HG03469 (cell line): ENCODE data around the gene NRG3.

Source experiments
- ATAC-seq: cut with Tn5 transposase; IDR thresholded peaks from one replicate; pipeline ENCODE4 v1.9.1; 2021; ENCODE audit warnings: mild to moderate bottlenecking, moderate library complexity, moderate number of reproducible peaks; ENCODE audit not compliant: unreplicated experiment

NRG3 gene

DNA sequence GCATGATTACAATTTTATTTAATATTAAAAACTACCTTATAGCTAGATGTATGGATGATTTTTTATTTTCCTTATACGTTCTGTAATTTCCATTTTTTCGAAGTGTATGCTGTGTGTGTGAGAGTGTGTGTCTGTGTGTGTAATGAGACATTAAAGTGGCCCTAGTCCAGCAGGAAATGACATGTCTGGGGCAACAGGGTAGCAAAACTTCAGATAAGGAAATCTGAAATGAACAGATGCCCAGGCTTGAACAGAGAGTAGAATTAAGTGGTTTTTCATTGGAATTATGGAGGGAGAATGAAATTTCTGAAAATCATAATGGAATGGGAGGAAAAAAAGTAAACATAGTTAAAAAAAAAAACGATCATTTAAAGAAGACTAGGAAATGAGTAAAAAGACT lies 200.6 kb downstream of the NRG3 start:
- ATAC-seq, result no peak

DNA sequence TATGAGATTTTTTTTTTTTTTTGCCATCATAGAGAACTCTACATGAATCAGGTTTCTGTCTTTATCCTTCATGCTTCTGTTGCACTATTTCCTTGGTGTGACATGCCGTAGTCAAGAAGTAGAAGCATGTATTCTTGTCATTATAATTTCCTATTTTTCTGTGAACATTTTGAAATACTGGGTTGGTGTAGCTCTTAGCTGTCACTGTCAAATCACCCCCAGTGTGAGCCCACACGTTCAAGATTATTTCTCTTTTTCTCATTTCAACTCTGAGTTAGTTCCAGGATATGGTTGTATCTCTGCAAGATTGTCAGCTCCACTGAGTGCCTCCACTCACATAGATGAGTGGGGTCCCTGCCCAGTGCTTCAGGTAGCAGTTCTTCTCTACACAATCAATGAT lies 209.5 kb downstream of the NRG3 start:
- no peak for ATAC-seq

DNA sequence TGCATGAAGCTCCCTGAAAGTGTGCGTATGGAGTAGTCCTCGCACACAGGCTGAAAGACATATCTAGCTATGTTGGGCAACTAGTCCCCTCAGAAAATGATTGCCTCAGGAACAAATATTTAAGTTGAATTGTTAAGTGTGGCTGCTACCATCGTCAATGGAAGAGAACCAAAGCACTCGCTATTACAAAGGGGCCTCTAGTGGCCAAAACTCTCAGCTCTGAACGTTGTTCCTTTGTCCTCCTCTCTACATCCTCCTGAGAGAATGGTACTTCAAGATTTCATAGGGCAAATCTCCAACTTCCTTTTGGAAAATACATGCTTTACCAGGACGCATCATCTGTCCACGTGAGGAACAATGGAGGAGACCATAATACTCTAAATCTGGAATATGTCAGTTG lies 209.9 kb downstream of the NRG3 start:
- no peak for ATAC-seq

DNA sequence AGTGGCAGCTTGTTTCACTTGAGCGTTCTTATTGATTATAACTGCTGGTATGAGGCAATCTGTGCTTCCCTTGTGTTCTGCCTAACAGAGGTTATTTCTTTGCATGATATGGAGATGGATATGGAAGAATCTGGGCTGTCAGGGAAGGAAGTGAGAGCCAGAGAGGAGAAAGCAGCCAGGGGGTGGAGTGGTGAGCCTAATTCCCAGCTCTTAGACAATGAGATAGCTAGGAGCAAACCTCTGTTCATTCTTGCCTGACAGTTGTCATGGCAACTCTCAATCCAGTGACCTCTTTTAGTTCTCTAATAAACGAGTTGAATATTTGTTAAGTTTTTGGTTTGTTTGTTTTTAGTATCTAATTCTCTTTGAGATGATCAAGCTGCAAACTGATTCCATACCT lies 214.3 kb downstream of the NRG3 start:
- no peak for ATAC-seq

GRCh38 chr10:82091413-82091812 lies 216.4 kb downstream of the NRG3 start:
- no peak for ATAC-seq

GRCh38 chr10:82092111-82092510 lies 217.1 kb downstream of the NRG3 start:
- no peak for ATAC-seq

GRCh38 chr10:82124713-82125112 lies 249.7 kb downstream of the NRG3 start:
- no peak for ATAC-seq

- no peak for ATAC-seq
These were observed 253.5 kb downstream of the NRG3 start for GRCh38 chr10:82128527-82128926.

- ATAC-seq, result no peak
These were observed 261.1 kb downstream of the NRG3 start for GRCh38 chr10:82136103-82136502.

DNA sequence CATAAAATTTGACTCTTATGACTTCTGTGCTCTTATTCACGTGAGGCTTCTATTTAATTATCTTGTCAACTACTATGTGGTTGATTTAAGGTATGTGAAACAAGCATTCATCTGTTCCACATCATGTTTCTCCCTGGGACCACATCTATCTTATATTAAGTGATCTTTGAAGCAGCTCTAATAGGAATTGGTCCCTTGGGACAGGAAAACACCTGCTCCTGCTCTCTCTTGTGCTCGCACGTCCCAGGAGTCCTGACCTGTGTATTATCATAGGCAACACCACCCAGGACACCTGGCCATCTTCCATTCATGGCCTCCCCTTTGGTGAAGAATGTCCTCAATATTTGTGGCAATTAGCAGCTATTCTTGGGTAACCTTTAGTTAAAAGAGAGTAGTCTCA lies 269.2 kb downstream of the NRG3 start:
- ATAC-seq, result no peak

DNA sequence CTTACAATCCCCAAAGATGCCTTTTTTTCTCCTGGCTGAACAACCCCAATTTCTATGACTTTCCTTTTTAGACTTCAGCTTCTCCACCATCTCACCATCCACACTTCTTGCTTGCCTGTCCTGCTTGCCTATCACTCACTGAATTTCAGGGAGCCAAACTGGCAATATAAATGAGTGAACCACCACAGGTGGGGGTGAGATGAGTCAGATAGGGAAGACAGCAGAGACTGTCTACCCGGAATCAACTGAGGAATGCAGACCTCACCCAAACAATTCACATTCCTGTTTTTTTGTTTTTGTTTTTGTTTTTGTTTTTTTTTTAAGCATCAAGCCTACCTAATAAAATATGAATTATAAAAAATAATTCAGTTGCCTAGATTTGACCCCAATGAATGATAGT lies 273.8 kb downstream of the NRG3 start:
- ATAC-seq, result no peak

DNA sequence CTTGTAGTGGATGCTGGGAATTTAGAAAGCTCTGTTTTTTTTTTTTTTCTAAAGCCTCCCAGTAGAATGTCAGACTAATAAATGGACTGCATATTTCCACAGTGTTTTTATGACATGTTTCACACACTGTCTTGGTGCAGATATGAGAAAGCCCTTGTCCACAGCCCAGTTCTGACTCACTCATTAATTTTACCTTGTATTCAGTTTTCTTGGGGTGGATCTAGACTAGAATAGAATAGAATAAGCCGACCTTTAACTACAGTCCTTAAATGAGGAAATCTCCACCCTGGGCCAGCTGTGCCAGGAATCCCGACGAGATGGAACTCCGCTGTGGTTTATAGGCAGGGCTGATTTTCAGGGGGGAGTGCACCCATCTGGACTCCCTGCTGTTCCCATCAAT lies 274.7 kb downstream of the NRG3 start:
- no peak for ATAC-seq

DNA sequence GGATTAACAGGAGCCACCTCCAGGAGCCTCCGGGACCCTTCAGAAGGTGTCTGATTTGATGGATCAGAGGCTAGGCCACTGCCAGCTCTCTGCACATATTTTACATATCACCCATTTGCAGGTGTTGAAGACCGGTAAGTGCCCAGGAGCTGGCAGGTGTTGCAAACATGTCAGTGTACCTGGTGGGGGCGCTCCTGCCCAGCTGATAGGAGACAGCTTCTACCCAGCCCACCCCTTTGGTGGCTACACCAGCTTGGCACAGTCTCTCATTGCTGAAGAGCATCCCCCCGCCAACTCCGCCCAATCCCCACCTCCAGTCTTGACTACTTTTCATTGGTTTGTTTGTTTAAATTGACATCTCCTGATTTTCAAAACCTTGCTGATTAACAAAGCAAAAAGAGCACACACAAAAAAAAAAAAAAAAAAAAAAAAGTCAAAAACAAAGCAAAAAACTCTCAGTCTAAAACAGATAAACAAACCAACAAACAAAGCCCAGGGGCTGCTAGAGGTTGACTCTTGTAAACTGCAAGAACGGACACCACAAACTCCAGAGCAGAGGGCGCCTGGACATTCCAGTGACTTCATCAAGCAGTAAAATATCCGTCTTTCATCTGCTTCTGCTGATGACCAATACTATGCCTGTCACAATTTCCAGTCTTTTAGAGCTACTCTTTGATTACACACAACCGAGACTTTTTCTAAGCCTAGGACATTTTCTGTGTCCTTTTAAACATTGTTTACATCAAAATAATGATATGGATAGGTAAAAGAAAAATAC lies 275.3 kb downstream of the NRG3 start:
- no peak for ATAC-seq

- ATAC-seq, result no peak
These were observed 285.3 kb downstream of the NRG3 start for GRCh38 chr10:82160307-82160706.

- no peak for ATAC-seq
These were observed 286.3 kb downstream of the NRG3 start for GRCh38 chr10:82161264-82161663.

DNA sequence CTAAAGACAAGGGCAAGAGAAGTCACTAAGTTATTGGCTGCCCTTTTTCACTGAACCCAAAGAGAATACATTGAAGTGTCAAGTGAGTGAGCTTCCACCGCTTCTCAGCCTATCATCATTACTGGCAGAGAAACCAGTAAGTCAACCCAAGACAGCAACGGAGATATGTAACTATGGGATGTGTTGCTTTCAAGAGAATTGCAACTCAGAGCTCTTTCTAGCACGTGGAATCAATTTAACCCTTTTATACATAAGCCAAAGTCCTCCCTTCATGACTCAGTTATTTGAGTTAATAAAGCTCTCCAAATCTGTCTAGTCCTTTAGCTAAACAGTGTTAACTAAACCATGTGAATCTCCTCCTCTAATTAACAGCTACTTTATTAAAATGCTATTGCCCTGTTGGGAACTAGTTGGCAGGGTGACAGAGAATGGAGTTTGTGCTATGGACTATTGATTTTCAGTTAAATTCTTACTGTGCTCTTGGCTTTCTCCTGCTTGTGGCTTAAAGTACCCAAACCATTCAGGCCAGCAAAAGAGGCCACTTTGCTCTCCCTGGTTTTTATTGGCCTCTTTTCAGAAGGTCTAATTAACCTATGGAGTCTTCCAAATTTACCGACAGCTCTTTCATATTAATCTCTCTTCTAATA lies 287.7 kb downstream of the NRG3 start:
- no peak for ATAC-seq

DNA sequence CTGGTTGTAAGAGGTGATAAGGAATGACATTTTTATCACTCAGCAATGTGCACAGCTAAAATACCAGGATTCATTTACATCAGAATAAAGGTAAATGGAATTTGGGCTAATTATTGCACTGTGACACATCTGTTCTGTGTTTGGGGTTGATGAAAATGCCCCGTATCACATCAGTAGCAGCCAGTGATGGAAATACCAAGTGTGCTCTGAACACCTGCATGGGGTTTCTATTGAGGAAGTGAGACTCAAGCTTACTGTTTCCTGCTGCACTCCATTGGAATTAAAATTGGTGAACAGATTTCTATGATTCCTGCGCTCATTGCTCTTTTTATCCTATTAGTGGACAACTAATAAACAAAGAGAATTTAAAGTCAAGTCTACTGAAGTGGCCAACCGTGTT lies 296.9 kb downstream of the NRG3 start:
- ATAC-seq, result no peak

DNA sequence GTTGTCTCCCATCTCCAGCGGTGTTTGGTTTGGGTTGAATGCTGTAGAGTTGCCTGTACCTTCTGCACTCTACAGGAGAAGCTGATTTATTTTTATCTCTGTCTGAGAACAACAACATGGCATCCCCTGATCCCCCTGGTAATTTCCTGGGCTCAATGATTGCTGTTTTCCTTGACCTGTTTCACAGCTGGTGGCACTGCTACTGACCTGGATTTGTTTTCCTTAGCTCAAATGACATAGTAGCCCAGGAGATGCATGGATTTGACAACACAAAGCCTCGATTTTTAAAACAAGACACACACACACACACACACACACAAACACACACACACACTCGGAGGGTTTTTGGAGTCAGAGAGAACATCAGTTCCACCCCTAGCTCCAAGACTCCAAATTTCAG lies 301.6 kb downstream of the NRG3 start:
- ATAC-seq, result no peak

GRCh38 chr10:82190432-82191260 lies 315.7 kb downstream of the NRG3 start:
- ATAC-seq, result no peak

GRCh38 chr10:82191653-82192052 lies 316.7 kb downstream of the NRG3 start:
- ATAC-seq, result no peak

DNA sequence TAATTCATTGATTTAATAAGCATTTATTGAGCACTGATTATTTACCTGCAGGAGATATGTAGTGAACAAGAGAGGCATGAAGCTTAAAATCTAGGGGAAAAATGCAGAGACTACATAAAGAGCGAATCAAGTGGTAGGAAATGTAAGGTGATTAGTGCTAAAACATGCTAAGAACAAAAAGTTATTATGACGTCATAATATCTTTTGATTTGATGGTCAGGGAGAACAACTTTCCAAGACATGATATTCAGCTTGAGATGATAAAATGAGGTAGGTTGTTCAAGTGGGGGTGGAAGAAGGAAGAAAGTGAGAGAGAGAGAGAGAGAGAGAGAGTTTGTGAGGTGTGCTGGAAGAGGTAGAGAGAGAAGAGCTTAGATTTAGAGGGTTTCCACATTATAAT lies 317.7 kb downstream of the NRG3 start:
- ATAC-seq, result no peak

- ATAC-seq, result no peak
These were observed 319.4 kb downstream of the NRG3 start for GRCh38 chr10:82194419-82194818.
